Erythroblast (primary cell): ENCODE measurements around the gene OR5AS1.
"Not testable (repeated sequence)": the region's sequence is repeated elsewhere in the genome, so short reads cannot be mapped to it uniquely, and the experiment has no call there.

Experiments
- DNase-seq, 2 experiments: peaks; one replicate each; lab custom pipeline; 2025; lab: John Stamatoyannopoulos, UW
- GATA1 ChIP-seq: IDR thresholded peaks from 2 replicates; pipeline ENCODE4 v1.6.1; 2011; ENCODE audit warnings: low read depth, mild to moderate bottlenecking, control low read depth, low read length, moderate library complexity
- POLR2A ChIP-seq: IDR thresholded peaks from 2 replicates; pipeline ENCODE4 v1.6.1; 2011; ENCODE audit warnings: mild to moderate bottlenecking, low read length

The OR5AS1 gene

GRCh38 chr11:56027354-56027753, at the start of gene OR5AS1:
TSS of gene OR5AS1 (plus strand) at chr11:56027654. CDS start at chr11:56030419, 2,765 bp downstream.
- TF ChIP-seq GATA1 = no peak
- TF ChIP-seq POLR2A = no peak
- no peak for DNase-seq

DNA sequence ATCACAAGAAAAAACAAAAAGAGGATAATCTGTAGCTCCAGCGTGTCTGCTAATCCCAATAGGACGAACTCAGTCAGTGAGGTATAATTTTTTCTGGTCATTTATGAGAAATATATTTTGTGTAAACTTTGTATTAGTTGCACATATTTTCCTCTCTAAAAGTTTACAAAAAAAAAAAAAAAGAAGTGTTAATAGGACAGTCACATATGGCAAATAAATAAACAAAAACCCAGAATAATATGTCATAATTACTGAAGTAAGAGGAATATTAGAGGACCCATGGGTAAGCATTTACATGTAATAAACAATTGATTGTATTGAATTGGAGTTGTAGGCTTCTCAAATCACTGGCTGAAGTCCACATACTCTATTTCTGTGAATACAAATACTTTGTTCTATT, 32.9 kb upstream of the OR5AS1 start, which contains the start of gene OR5F1:
Gene OR5F1, minus strand, starts transcription at position 101 of the 400 bp plus-strand sequence. Its CDS starts 0 bp downstream, at position 101.
- no peak for DNase-seq
- no peak for TF ChIP-seq GATA1
- TF ChIP-seq POLR2A = no peak

- TF ChIP-seq POLR2A = no peak
- TF ChIP-seq GATA1 = no peak
- no peak for DNase-seq
Measured at GRCh38 chr11:56010716-56011115, 16.7 kb upstream of the OR5AS1 start.

DNA sequence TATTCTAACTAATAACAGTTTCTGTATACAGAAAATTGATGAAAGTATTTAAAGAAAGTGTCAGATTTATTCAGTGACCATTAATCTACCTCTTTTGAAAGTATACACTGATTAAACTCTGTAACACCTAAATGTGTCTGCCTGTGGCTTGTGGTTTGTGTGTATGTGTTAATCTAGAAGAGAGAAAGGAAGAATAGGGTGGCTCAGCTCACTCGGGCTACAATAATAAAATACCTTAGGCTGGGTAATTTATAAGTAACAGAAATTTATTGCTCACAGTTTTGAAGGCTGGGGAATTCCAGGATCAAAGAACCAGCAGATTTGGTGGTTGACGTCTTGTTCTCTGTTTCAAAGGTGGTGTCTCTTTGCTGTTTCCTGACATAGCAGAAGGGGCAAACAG, 13.6 kb upstream of the OR5AS1 start:
- DNase-seq = no peak
- TF ChIP-seq GATA1 (no peak), POLR2A (no peak)

- no peak for TF ChIP-seq GATA1
- TF ChIP-seq POLR2A = no peak
- no peak for DNase-seq
Measured at GRCh38 chr11:56045538-56045937, 18.1 kb downstream of the OR5AS1 start.

DNA sequence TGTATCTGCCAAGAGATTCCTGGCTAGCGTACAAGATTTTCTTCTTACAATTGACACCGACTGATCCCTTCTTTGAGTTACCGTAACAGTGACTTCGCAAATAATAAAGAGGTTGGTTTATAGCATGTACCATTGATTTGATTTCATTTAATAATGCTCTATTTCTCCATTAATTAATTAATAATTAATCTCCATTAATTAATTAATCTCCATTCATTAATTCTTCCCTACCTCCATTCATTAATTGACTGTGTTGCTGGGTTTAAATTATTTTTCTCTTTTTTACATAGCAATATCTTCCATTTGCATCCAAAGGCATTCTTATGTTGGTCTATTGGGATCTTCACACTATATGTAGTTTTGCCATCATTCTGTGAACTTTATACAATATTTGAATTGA, 21.0 kb downstream of the OR5AS1 start:
- DNase-seq = no peak
- TF ChIP-seq GATA1 = no peak
- no peak for TF ChIP-seq POLR2A

GRCh38 chr11:56049487-56049886, 22.0 kb downstream of the OR5AS1 start:
- no peak for TF ChIP-seq GATA1
- TF ChIP-seq POLR2A = no peak

DNA sequence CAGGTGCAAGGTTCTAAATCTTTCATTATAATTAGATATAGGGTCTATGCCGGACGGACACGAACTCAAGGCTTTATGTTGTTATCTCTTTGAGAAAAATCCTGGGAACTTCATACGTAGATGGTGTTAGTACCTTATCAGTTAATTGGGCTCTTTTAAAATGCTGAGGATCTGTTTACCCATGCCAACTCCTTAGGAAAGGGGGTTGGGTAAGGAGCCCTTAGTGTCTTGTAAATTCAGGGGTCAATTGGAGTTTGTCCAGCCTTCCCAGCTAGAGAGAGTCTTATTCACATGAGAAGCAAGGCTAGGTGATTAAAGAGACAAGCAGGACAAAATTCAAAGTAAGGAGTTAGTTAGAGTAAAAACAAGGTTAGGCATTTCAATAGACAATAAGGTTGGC, 28.9 kb downstream of the OR5AS1 start:
- DNase-seq = not testable (repeated sequence)

More at GRCh38 chr11:56049487-56049886, 22.0 kb downstream of the OR5AS1 start:
- DNase-seq = no peak

DNA sequence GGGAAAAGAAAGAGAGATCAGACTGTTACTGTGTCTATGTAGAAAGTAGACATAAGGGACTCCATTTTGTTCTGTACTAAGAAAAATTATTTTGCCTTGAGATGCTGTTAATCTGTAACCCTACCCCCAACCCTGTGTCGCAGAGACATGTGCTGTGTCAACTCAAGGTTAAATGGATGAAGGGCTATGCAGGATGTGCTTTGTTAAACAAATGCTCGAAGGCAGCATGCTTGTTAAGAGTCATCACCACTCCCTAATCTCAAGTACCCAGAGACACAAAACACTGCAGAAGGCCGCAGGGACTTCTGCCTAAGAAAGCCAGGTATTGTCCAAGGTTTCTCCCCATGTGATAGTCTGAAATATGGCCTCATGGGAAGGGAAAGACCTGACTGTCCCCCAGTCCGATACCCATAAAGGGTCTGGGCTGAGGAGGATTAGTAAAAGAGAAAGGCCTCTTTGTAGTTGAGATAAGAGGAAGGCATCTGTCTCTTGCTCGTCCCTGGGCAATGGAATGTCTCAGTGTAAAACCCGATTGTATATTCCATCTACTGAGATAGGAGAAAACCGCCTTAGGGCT, 30.3 kb downstream of the OR5AS1 start:
- DNase-seq = not testable (repeated sequence)

DNA sequence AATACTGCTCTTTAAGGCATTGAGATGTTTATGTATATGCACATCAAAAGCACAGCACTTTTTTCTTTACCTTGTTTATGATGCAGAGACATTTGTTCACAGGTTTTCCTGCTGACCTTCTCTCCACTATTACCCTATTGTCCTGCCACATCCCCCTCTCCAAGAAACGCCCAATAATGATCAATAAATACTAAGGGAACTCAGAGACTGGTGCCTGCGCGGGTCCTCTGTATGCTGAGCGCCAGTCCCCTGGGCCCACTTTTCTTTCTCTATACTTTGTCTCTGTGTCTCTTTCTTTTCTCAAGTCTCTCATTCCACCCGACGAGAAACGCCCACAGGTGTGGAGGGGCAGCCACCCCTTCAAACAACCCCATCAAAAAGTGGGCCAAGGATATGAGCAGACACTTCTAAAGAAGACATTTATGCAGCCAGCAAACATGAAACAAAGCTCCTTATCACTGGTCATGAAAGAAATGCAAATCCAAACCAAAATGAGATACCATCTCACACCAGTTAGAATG, 30.9 kb downstream of the OR5AS1 start:
- DNase-seq = not testable (repeated sequence)

DNA sequence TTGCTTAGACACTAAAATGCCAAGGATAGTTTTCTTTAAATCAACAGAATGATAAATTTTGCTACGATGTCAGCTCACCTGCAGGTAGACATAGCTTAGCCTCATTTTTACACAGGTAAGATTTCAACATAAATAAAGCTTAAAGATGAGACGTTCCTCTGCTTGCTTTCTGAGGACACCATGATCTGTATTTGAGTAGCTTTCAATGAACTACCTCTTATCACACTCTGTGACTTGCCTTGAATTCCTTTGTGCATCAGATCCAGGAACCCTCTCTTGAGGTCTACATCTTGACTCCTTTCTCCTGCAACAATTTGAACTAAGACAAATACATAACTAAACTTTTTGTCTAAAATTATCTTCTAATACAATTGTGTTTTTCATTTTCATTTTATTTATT, 39.5 kb downstream of the OR5AS1 start:
- TF ChIP-seq GATA1 (no peak), POLR2A (no peak)
- DNase-seq = no peak
